Esophagus mucosa (tissue), 1 donor: Measurements from ENCODE around the gene SYTL2. TPM values are rescaled to one million over a fixed set of nuclear protein-coding genes. Genes with fewer than 3 reads are reported as not detected.
A peak's percentile ranks its signal among the peaks of the same experiment; 100 is the strongest.

Experiments used
- ATAC-seq: fragments of 200-7000 bp; cut with Tn5 transposase; one replicate; pipeline ENCODE4 v1.9.1; 2020
- total RNA-seq: library from RNA; stranded (reverse); gene quantifications from one replicate; pipeline ENCODE4 v1.2.4, GENCODE V29; 2023
- donor health status: DM: yes; HTN: yes; CAD: no.

SYTL2 gene
- total RNA-seq, 1 donor from 2014 or later, result 4.9 TPM

GRCh38 chr11:85725510-85726258 is 85.3 kb downstream of the SYTL2 start:
- no peak for ATAC-seq

GRCh38 chr11:85724748-85725465 is 86.0 kb downstream of the SYTL2 start:
- no peak for ATAC-seq

GRCh38 chr11:85723088-85723487 is 87.9 kb downstream of the SYTL2 start:
- ATAC-seq, result no peak

- no peak for ATAC-seq
Observed at GRCh38 chr11:85721191-85721590, 89.8 kb downstream of the SYTL2 start.

- peak; percentile 63 for ATAC-seq
Observed at GRCh38 chr11:85718991-85719807, 91.7 kb downstream of the SYTL2 start.

- ATAC-seq, result no peak
Observed at GRCh38 chr11:85718126-85718943, 92.6 kb downstream of the SYTL2 start.

GRCh38 chr11:85717429-85717828 is 93.5 kb downstream of the SYTL2 start:
- no peak for ATAC-seq

GRCh38 chr11:85712953-85713352 is 98.0 kb downstream of the SYTL2 start:
- ATAC-seq, result no peak

GRCh38 chr11:85710917-85711316 is 100.0 kb downstream of the SYTL2 start:
- no peak for ATAC-seq

- ATAC-seq, result no peak
Observed at GRCh38 chr11:85709941-85710702, 100.8 kb downstream of the SYTL2 start.

- no peak for ATAC-seq
Observed at GRCh38 chr11:85705800-85706199, 105.1 kb downstream of the SYTL2 start.

GRCh38 chr11:85704967-85705366 is 106.0 kb downstream of the SYTL2 start:
- no peak for ATAC-seq

- ATAC-seq, result no peak
Observed at GRCh38 chr11:85699957-85700741, 110.8 kb downstream of the SYTL2 start.

GRCh38 chr11:85698195-85698594 is 112.7 kb downstream of the SYTL2 start:
- no peak for ATAC-seq

GRCh38 chr11:85697747-85698146 is 113.2 kb downstream of the SYTL2 start:
- ATAC-seq, result no peak

GRCh38 chr11:85695546-85695945 is 115.4 kb downstream of the SYTL2 start:
- no peak for ATAC-seq

GRCh38 chr11:85694385-85694980 is 116.5 kb downstream of the SYTL2 start:
- no peak for ATAC-seq

GRCh38 chr11:85685820-85686459 is 125.0 kb downstream of the SYTL2 start, which contains the start of gene CCDC89:
TSS of gene CCDC89 (minus strand) at chr11:85686195. CDS start at chr11:85686130, 65 bp downstream.
- peak; percentile 69 for ATAC-seq

GRCh38 chr11:85685125-85685819 is 125.7 kb downstream of the SYTL2 start:
- no peak for ATAC-seq
